Choroid plexus epithelial cell (primary cell): ENCODE results near the gene OLFM3.
A peak's percentile ranks its signal among the peaks of the same experiment; 100 is the strongest.

Source experiments
- DNase-seq: peaks from one replicate; pipeline ENCODE4 v3.0.0-alpha.2; 2010; ENCODE audit warnings: low read depth
- H3K4me3 ChIP-seq: 2 replicates; pipeline ENCODE4 v1.5.1; 2011; ENCODE audit warnings: low read depth, mild to moderate bottlenecking, control low read depth, low read length, moderate library complexity
- CTCF ChIP-seq: conservative IDR thresholded peaks from 2 replicates; pipeline ENCODE4 v1.5.1; 2011; ENCODE audit warnings: low read depth, mild to moderate bottlenecking, control low read depth, inconsistent platforms, low read length, moderate library complexity

Gene OLFM3

GRCh38 chr1:101798417-101798816 lies 198.3 kb downstream of the OLFM3 start:
- no peak for DNase-seq
- no peak for TF ChIP-seq CTCF
- H3K4me3 ChIP-seq, result no peak overlapping the region

- no peak overlapping the region for H3K4me3 ChIP-seq
- no peak for TF ChIP-seq CTCF
- no peak for DNase-seq
Observed at GRCh38 chr1:101797722-101798121, 199.0 kb downstream of the OLFM3 start.

- DNase-seq, result peak; percentile 5
- H3K4me3 ChIP-seq, result no peak overlapping the region
- no peak for TF ChIP-seq CTCF
Observed at GRCh38 chr1:101781201-101781831, 215.4 kb downstream of the OLFM3 start.

GRCh38 chr1:101769520-101769919 lies 227.2 kb downstream of the OLFM3 start:
- no peak overlapping the region for H3K4me3 ChIP-seq
- peak; percentile 44 for DNase-seq
- peak; percentile 65 for TF ChIP-seq CTCF

GRCh38 chr1:101757985-101758384 lies 238.7 kb downstream of the OLFM3 start:
- no peak overlapping the region for H3K4me3 ChIP-seq
- no peak for DNase-seq
- TF ChIP-seq CTCF, result no peak

GRCh38 chr1:101756411-101756810 lies 240.3 kb downstream of the OLFM3 start:
- H3K4me3 ChIP-seq, result no peak overlapping the region
- TF ChIP-seq CTCF, result no peak
- DNase-seq, result no peak
